ENCODE measurements around the gene ZFYVE1. TPM values are rescaled to one million over a fixed set of nuclear protein-coding genes. Genes with fewer than 3 reads are reported as not detected.

The ZFYVE1 gene
- total and polyA plus RNA-seq, 10 of the 15 experiments (the other 5 are each of a cell fraction or from before 2014, with no cell fraction given) = 1.2 to 13.3 (median 6.4) TPM

- POLR2A ChIA-PET = no interaction called here
- Histone ChIP-seq H4K20me1 (ENCODE audit: control insufficient read depth, insufficient read depth) (no peaks in the 10 kb centered on the region), H3K9me3 (replicated peaks; ENCODE audit: control insufficient read depth, insufficient read depth, low read length) (no peaks in the 10 kb centered on the region), H3K9ac (ENCODE audit: control insufficient read depth, insufficient read depth, low read length) (no peak overlapping the region), H3K27ac (ENCODE audit: control insufficient read depth, insufficient read depth) (no peak overlapping the region), H3K4me2 (ENCODE audit: control insufficient read depth, insufficient read depth) (no peak overlapping the region), H3K4me3 (no peak overlapping the region), H3K4me1 (ENCODE audit: control insufficient read depth, insufficient read depth, low read length) (no peaks in the 10 kb centered on the region), H3K79me2 (ENCODE audit: control insufficient read depth, insufficient read depth, low read length) (no peaks in the 10 kb centered on the region), H2AFZ (ENCODE audit: control insufficient read depth, low read depth, low read length) (no peak overlapping the region), H3K27me3 (replicated peaks in 1 of 2; ENCODE audit: control insufficient read depth in 2 of 2, insufficient read depth in 2 of 2, low read length in 1 of 2) (no peaks in the 10 kb centered on the region), H3K36me3 (ENCODE audit: control insufficient read depth in 2 of 2, insufficient read depth in 2 of 2, low read length in 1 of 2) (peaks cover 15 to 16% of the 10 kb centered on the region in 2 experiments)
- in situ Hi-C loops (cut with MboI) = loop anchor here (5.0 kb wide), 1 partner anchor 435 kb away; no protein-coding TSS in a partner anchor
- CTCF ChIA-PET = interaction anchor here (0.6 to 7.1 kb wide), 24 partner anchors 8 to 524 kb away, joined by 3 to 205 read pairs (median 6); partner anchors contain the start of genes DCAF4 and ZFYVE1
- no peak for DNase-seq (ENCODE audit: low read depth, low spot score)
- no peak for TF ChIP-seq MXI1 (IDR thresholded peaks at IDR 0.05; ENCODE audit: low read depth, low read length)
- no peak for TF ChIP-seq BCL11A (IDR thresholded peaks at IDR 0.05; ENCODE audit: low read depth, low read length)
- ATAC-seq = peak; percentile 42
- SMC1A ChIA-PET (ENCODE audit: uncharacterized antibody, unreplicated experiment) = interaction anchor here (0.6 to 5.5 kb wide), 11 partner anchors 9 to 436 kb away, joined by 3 to 94 read pairs (median 6); no protein-coding TSS in a partner anchor
- WGBS (ENCODE audit: insufficient coverage, insufficient replicate concordance, low lambda C conversion rate, missing lambda C conversion rate) = 61% methylated on average over 9 of the region's 9 CpGs
- RAD21 ChIA-PET (ENCODE audit: unreplicated experiment) = interaction anchor here (0.8 to 2.7 kb wide), 4 partner anchors 43 to 432 kb away, joined by 3 to 54 read pairs (median 6); no protein-coding TSS in a partner anchor
- BruUV-seq (replicated peaks) = no TSS peak
- intact Hi-C loops (cut with micrococcal nuclease; ENCODE audit: unreplicated experiment) = loop anchor here (1.0 kb wide), 1 partner anchor 430 kb away; no protein-coding TSS in a partner anchor
- no peak for FAIRE-seq
Observed at GRCh38 chr14:72947366-72948160, 79.3 kb downstream of the ZFYVE1 start.

GRCh38 chr14:72946491-72946890 is 80.4 kb downstream of the ZFYVE1 start:
- SMC1A ChIA-PET (ENCODE audit: uncharacterized antibody, unreplicated experiment) = no interaction called here
- no peak overlapping the region for H2AFZ ChIP-seq (ENCODE audit: control insufficient read depth, low read depth, low read length)
- no peaks in the 10 kb centered on the region for H3K79me2 ChIP-seq (ENCODE audit: control insufficient read depth, insufficient read depth, low read length)
- FAIRE-seq (no peak), ATAC-seq (no peak), DNase-seq (ENCODE audit: low read depth, low spot score) (no peak)
- POLR2A ChIA-PET = no interaction called here
- CTCF ChIA-PET = interaction anchor here (7.1 kb wide), 1 partner anchor 431 kb away, joined by 205 read pairs; no protein-coding TSS in a partner anchor
- H3K27ac ChIP-seq (ENCODE audit: control insufficient read depth, insufficient read depth) = no peak overlapping the region
- H3K4me1 ChIP-seq (ENCODE audit: control insufficient read depth, insufficient read depth, low read length) = no peaks in the 10 kb centered on the region
- no peaks in the 10 kb centered on the region for H3K9me3 ChIP-seq (replicated peaks; ENCODE audit: control insufficient read depth, insufficient read depth, low read length)
- no peak overlapping the region for H3K9ac ChIP-seq (ENCODE audit: control insufficient read depth, insufficient read depth, low read length)
- no peaks in the 10 kb centered on the region for H3K27me3 ChIP-seq (replicated peaks in 1 of 2; ENCODE audit: control insufficient read depth in 2 of 2, insufficient read depth in 2 of 2, low read length in 1 of 2)
- no peak overlapping the region for H3K4me3 ChIP-seq
- H3K36me3 ChIP-seq (ENCODE audit: control insufficient read depth in 2 of 2, insufficient read depth in 2 of 2, low read length in 1 of 2) = peaks cover 17 to 18% of the 10 kb centered on the region in 2 experiments
- in situ Hi-C loops (cut with MboI) = loop anchor here (5.0 kb wide), 1 partner anchor 434 kb away; no protein-coding TSS in a partner anchor
- WGBS (ENCODE audit: insufficient coverage, insufficient replicate concordance, low lambda C conversion rate, missing lambda C conversion rate) = 96% methylated on average over 7 of the region's 8 CpGs
- intact Hi-C loops (cut with micrococcal nuclease; ENCODE audit: unreplicated experiment) = no loop called here
- no peaks in the 10 kb centered on the region for H4K20me1 ChIP-seq (ENCODE audit: control insufficient read depth, insufficient read depth)
- RAD21 ChIA-PET (ENCODE audit: unreplicated experiment) = interaction anchor here (0.9 kb wide), 1 partner anchor 431 kb away, joined by 3 read pairs; no protein-coding TSS in a partner anchor
- H3K4me2 ChIP-seq (ENCODE audit: control insufficient read depth, insufficient read depth) = no peak overlapping the region
- BruUV-seq (replicated peaks) = no TSS peak
- TF ChIP-seq HDGF (IDR thresholded peaks at IDR 0.05) = no peak
- no peak for TF ChIP-seq NR2C2 (IDR thresholded peaks at IDR 0.05; ENCODE audit: borderline replicate concordance, control insufficient read depth, insufficient read length, low read depth)
- no peak for TF ChIP-seq ZNF384 (IDR thresholded peaks at IDR 0.05; ENCODE audit: borderline replicate concordance, low read depth, low read length)
- no peak for TF ChIP-seq CBX3 (IDR thresholded peaks at IDR 0.05; ENCODE audit: borderline replicate concordance, low read depth)
- no peak for TF ChIP-seq ZBTB11 (CRISPR knock-in tag; IDR thresholded peaks at IDR 0.05)
- no peak for TF ChIP-seq ZNF274 (IDR thresholded peaks at IDR 0.05; ENCODE audit: insufficient read depth, insufficient read length)
- no peak for TF ChIP-seq NBN (IDR thresholded peaks at IDR 0.05)
- no peak for TF ChIP-seq CBX5 (IDR thresholded peaks at IDR 0.05; ENCODE audit: low read depth)

Measured in GM12878 (cell line).